H1 (cell line): ENCODE data around the gene LMNTD1. TPM values are rescaled to one million over a fixed set of nuclear protein-coding genes. Genes with fewer than 3 reads are reported as not detected.

Experiments
- CTCF ChIA-PET: fragments of 300-600 bp; sonication (Branson Sonifier 250); formaldehyde crosslinking; loops from one replicate; lab custom pipeline; 2021; ENCODE audit not compliant: partially characterized antibody; lab: Charles Lee
- POLR2A ChIA-PET: fragments of 300-600 bp; sonication (Branson Sonifier 250); formaldehyde crosslinking; loops from one replicate; lab custom pipeline; 2021; ENCODE audit warnings: inconsistent platforms; ENCODE audit not compliant: partially characterized antibody; lab: Charles Lee
- DNase-seq, 2 experiments: peaks; one replicate each; pipeline versions ENCODE4 v3.0.0 to v3.0.0-alpha.2; 2010 to 2022; ENCODE audit warnings: low spot score in 2 of 2, low read depth in 1 of 2, mixed read lengths in 1 of 2
- FAIRE-seq: peaks from 2 replicates; lab custom pipeline; 2011; peaks lifted over from hg19 to GRCh38; lab: Jason Lieb, UNC
- H2AFZ ChIP-seq: 2 replicates; pipeline ENCODE4 v1.8.1; 2012; ENCODE audit warnings: low read length, inconsistent platforms
- H2AK5ac ChIP-seq: 2 replicates; pipeline ENCODE4 v1.6.1; 2013; ENCODE audit warnings: low read depth, low read length
- H2BK120ac ChIP-seq: replicated peaks from 2 replicates; pipeline ENCODE3; 2013; ENCODE audit warnings: low read depth, low read length, inconsistent platforms
- H2BK12ac ChIP-seq: 2 replicates; pipeline ENCODE4 v1.6.1; 2013; ENCODE audit warnings: low read depth, low read length
- H2BK15ac ChIP-seq: 2 replicates; pipeline ENCODE4 v1.6.1; 2013; ENCODE audit warnings: low read length
- H2BK20ac ChIP-seq: 2 replicates; pipeline ENCODE4 v1.6.1; 2013; ENCODE audit warnings: low read length
- H2BK5ac ChIP-seq: 2 replicates; pipeline ENCODE4 v1.6.1; 2013; ENCODE audit warnings: low read depth, low read length
- H3K14ac ChIP-seq: 2 replicates; pipeline ENCODE4 v1.6.1; 2013; ENCODE audit warnings: inconsistent platforms; ENCODE audit not compliant: insufficient read length
- H3K18ac ChIP-seq: 2 replicates; pipeline ENCODE4 v1.6.1; 2013; ENCODE audit warnings: low read length; ENCODE audit errors: extremely low read depth
- H3K23ac ChIP-seq: 2 replicates; pipeline ENCODE4 v1.6.1; 2013; ENCODE audit warnings: inconsistent platforms; ENCODE audit not compliant: insufficient read length
- H3K23me2 ChIP-seq: 2 replicates; pipeline ENCODE4 v1.6.1; 2013; ENCODE audit warnings: low read depth, low read length
- H3K27ac ChIP-seq: 2 replicates; pipeline ENCODE4 v1.6.1; 2011; ENCODE audit warnings: low read depth, low read length, inconsistent platforms
- H3K27me3 ChIP-seq, 4 experiments: replicated peaks in 1 of 4; 1 replicate in 1 of 4; 2 replicates in 3 of 4; pipeline versions ENCODE4 v1.6.1 to v1.8.1; 2011 to 2013; ENCODE audit warnings: low read length in 3 of 4, mild to moderate bottlenecking in 3 of 4, inconsistent platforms in 2 of 4, mixed read lengths in 2 of 4, moderate library complexity in 1 of 4; ENCODE audit not compliant: control insufficient read depth in 3 of 4, insufficient read depth in 3 of 4; ENCODE audit errors: extremely low read depth in 1 of 4
- H3K36me3 ChIP-seq, 4 experiments: 2 replicates each; pipeline versions ENCODE4 v1.6.1 to v1.8.1; 2011 to 2013; ENCODE audit warnings: mild to moderate bottlenecking in 4 of 4, low read length in 3 of 4, moderate library complexity in 2 of 4, control low read depth in 1 of 4, inconsistent platforms in 1 of 4; ENCODE audit not compliant: insufficient read depth in 4 of 4, control insufficient read depth in 2 of 4
- H3K4ac ChIP-seq: replicated peaks from 2 replicates; pipeline ENCODE3; 2013; ENCODE audit warnings: low read length, low read depth, mixed read lengths, inconsistent platforms; ENCODE audit not compliant: insufficient read length
- H3K4me1 ChIP-seq, 4 experiments: replicated peaks in 1 of 4; 1 replicate in 1 of 4; 2 replicates in 3 of 4; pipeline versions ENCODE4 v1.6.1 to v1.8.1; 2011 to 2013; ENCODE audit warnings: low read length in 3 of 4, inconsistent platforms in 2 of 4, mixed read lengths in 1 of 4; ENCODE audit not compliant: insufficient read depth in 4 of 4, control insufficient read depth in 3 of 4
- H3K4me2 ChIP-seq, 2 experiments: 2 replicates each; pipeline versions ENCODE4 v1.6.1 to v1.8.1; 2011 to 2013; ENCODE audit warnings: low read depth in 2 of 2, low read length in 2 of 2, control low read depth in 1 of 2, inconsistent platforms in 1 of 2, mild to moderate bottlenecking in 1 of 2; ENCODE audit not compliant: insufficient read depth in 1 of 2
- H3K4me3 ChIP-seq, 4 experiments: fragments of 200-600, 300-600 bp in 1 of 4; sonication (generic), shearing (Covaris generic), sonication (Bioruptor Twin) in 1 of 4; 2 replicates each; pipeline versions ENCODE4 v1.5.1 to v1.8.1; 2011 to 2016; ENCODE audit warnings: low read length in 4 of 4, low read depth in 3 of 4, control low read depth in 2 of 4, inconsistent platforms in 2 of 4, mild to moderate bottlenecking in 2 of 4, mixed read lengths in 1 of 4, moderate library complexity in 1 of 4; ENCODE audit not compliant: insufficient read depth in 2 of 4; ENCODE audit errors: extremely low read depth in 1 of 4
- H3K56ac ChIP-seq: replicated peaks from 2 replicates; pipeline ENCODE3; 2013; ENCODE audit warnings: low read depth, mild to moderate bottlenecking, mixed read lengths, low read length, inconsistent platforms; ENCODE audit not compliant: insufficient read length
- H3K79me1 ChIP-seq: 2 replicates; pipeline ENCODE4 v1.6.1; 2013; ENCODE audit warnings: low read depth, low read length, control low read depth
- H3K79me2 ChIP-seq, 2 experiments: 2 replicates each; pipeline versions ENCODE4 v1.6.1 to v1.8.1; 2012 to 2013; ENCODE audit warnings: low read length in 2 of 2, mild to moderate bottlenecking in 2 of 2, inconsistent platforms in 1 of 2; ENCODE audit not compliant: insufficient read depth in 2 of 2, control insufficient read depth in 1 of 2
- H3K9ac ChIP-seq, 4 experiments: replicated peaks in 1 of 4; 1 replicate in 1 of 4; 2 replicates in 3 of 4; pipeline versions ENCODE4 v1.6.1 to v1.8.1; 2011 to 2013; ENCODE audit warnings: low read depth in 3 of 4, low read length in 3 of 4, control low read depth in 2 of 4, mild to moderate bottlenecking in 2 of 4, moderate library complexity in 2 of 4, inconsistent platforms in 1 of 4; ENCODE audit errors: extremely low read depth in 1 of 4
- H3K9me3 ChIP-seq, 2 experiments: 2 replicates each; pipeline versions ENCODE4 v1.6.1 to v1.8.1; 2012 to 2013; ENCODE audit warnings: mild to moderate bottlenecking in 2 of 2, moderate library complexity in 2 of 2, control low read depth in 1 of 2, inconsistent platforms in 1 of 2, low read depth in 1 of 2, low read length in 1 of 2, mixed read lengths in 1 of 2; ENCODE audit not compliant: insufficient read depth in 2 of 2
- H4K20me1 ChIP-seq, 2 experiments: replicated peaks in 1 of 2; 2 replicates each; pipeline versions ENCODE3 to v1.8.1; 2011 to 2013; ENCODE audit warnings: inconsistent platforms in 2 of 2, low read length in 2 of 2, mild to moderate bottlenecking in 1 of 2; ENCODE audit not compliant: insufficient read depth in 2 of 2, control insufficient read depth in 1 of 2
- H4K5ac ChIP-seq: 2 replicates; pipeline ENCODE4 v1.6.1; 2013; ENCODE audit warnings: low read length, low read depth, mixed read lengths, inconsistent platforms; ENCODE audit not compliant: insufficient read length
- H4K8ac ChIP-seq: 2 replicates; pipeline ENCODE4 v1.8.0; 2013; ENCODE audit warnings: mild to moderate bottlenecking, moderate library complexity, low read length, inconsistent platforms; ENCODE audit not compliant: insufficient read depth; ENCODE audit errors: extremely low read depth
- H4K91ac ChIP-seq: replicated peaks from 2 replicates; pipeline ENCODE3; 2013; ENCODE audit warnings: low read length, mixed read lengths, inconsistent platforms; ENCODE audit not compliant: insufficient read length
- ASH2L ChIP-seq: fragments of 200-600, 300-600 bp; sonication (generic); IDR thresholded peaks from one replicate; pipeline ENCODE4 v1.7.1; 2017; ENCODE audit warnings: low read length
- BACH1 ChIP-seq: IDR thresholded peaks from 2 replicates; pipeline ENCODE4 v1.6.1; 2012; ENCODE audit warnings: low read length, improper control_type of control experiment
- BCL11A ChIP-seq, 2 experiments: IDR thresholded peaks; one replicate each; pipeline ENCODE4 v1.6.1; 2011; ENCODE audit warnings: low read depth in 2 of 2, low read length in 2 of 2, mild to moderate bottlenecking in 2 of 2
- EGR1 ChIP-seq: IDR thresholded peaks from 2 replicates; pipeline ENCODE4 v1.6.1; 2011; ENCODE audit warnings: low read depth, low read length, borderline replicate concordance
- EP300 ChIP-seq, 2 experiments: IDR thresholded peaks; 1 replicate in 1 of 2; 2 replicates in 1 of 2; pipeline ENCODE4 v1.6.1; 2011 to 2012; ENCODE audit warnings: low read depth in 2 of 2, low read length in 2 of 2, mild to moderate bottlenecking in 2 of 2, borderline replicate concordance in 1 of 2, inconsistent platforms in 1 of 2, moderate library complexity in 1 of 2
- NANOG ChIP-seq: IDR thresholded peaks from 2 replicates; pipeline ENCODE4 v1.6.1; 2011; ENCODE audit warnings: low read length, low read depth, mild to moderate bottlenecking, inconsistent platforms; ENCODE audit not compliant: insufficient read depth, poor library complexity, severe bottlenecking
- NRF1 ChIP-seq: IDR thresholded peaks from 2 replicates; pipeline ENCODE4 v1.6.1; 2011; ENCODE audit warnings: mild to moderate bottlenecking, low read depth, low read length, improper control_type of control experiment
- SIN3A ChIP-seq, 2 experiments: IDR thresholded peaks in 1 of 2; conservative IDR thresholded peaks in 1 of 2; 2 replicates each; pipeline ENCODE4 v1.6.1; 2011 to 2012; ENCODE audit warnings: low read length in 2 of 2, improper control_type of control experiment in 1 of 2, low read depth in 1 of 2, mild to moderate bottlenecking in 1 of 2
- SP1 ChIP-seq: IDR thresholded peaks from 2 replicates; pipeline ENCODE4 v1.6.1; 2011; ENCODE audit warnings: low read depth, low read length
- SP2 ChIP-seq: IDR thresholded peaks from 2 replicates; pipeline ENCODE4 v1.6.1; 2012; ENCODE audit warnings: mild to moderate bottlenecking, low read length, inconsistent platforms
- SRF ChIP-seq: IDR thresholded peaks from 2 replicates; pipeline ENCODE4 v1.6.1; 2011; ENCODE audit warnings: mild to moderate bottlenecking, low read depth, low read length, moderate library complexity
- TBP ChIP-seq: IDR thresholded peaks from 2 replicates; pipeline ENCODE4 v1.6.1; 2011; ENCODE audit warnings: low read depth, low read length, improper control_type of control experiment
- TCF12 ChIP-seq: IDR thresholded peaks from 2 replicates; pipeline ENCODE4 v1.6.1; 2011; ENCODE audit warnings: low read depth, mild to moderate bottlenecking, low read length
- WGBS, 2 experiments: shearing (Covaris generic) in 1 of 2; methylation state at CpG; one replicate each; pipeline versions ENCODE4 v1.1.6 to v1.1.7; 2013 to 2015; ENCODE audit warnings: low lambda C conversion rate in 2 of 2, mixed read lengths in 2 of 2, inconsistent platforms in 1 of 2, low coverage in 1 of 2, missing lambda C conversion rate in 1 of 2; ENCODE audit not compliant: insufficient replicate concordance in 2 of 2, insufficient coverage in 1 of 2, insufficient read length in 1 of 2; ENCODE audit errors: extremely low coverage in 1 of 2, missing lambda C conversion rate in 1 of 2; 5-methylcytosine and 5-hydroxymethylcytosine counted together
- polyA plus RNA-seq, 7 experiments: library from polyadenylated mRNA; depleted of rRNA in 3 of 7; stranded (reverse) in 5 of 7; unstranded in 2 of 7; fragments of >200 nt in 5 of 7; fragments of 200-250 nt in 2 of 7; gene quantifications; 1 replicate in 5 of 7; 2 replicates in 1 of 7; 4 replicates in 1 of 7; pipeline versions ENCODE4 v1.2.1 to v1.2.3, GENCODE V29; 2011 to 2013; ENCODE audit warnings: missing spikeins in 2 of 7, mixed read lengths in 2 of 7
- total RNA-seq: library from RNA; stranded (reverse); fragmentation: NEBNext Ultra II Directional; extraction: Animal tissue kit (Norgen Biotek cat#: 25700); gene quantifications from 2 replicates; pipeline ENCODE4 v1.2.1, GENCODE V29; 2021

Gene LMNTD1
- total and polyA plus RNA-seq, 2 of the 8 experiments (the other 6 are each of a cell fraction or from before 2014, with no cell fraction given): not detected

DNA sequence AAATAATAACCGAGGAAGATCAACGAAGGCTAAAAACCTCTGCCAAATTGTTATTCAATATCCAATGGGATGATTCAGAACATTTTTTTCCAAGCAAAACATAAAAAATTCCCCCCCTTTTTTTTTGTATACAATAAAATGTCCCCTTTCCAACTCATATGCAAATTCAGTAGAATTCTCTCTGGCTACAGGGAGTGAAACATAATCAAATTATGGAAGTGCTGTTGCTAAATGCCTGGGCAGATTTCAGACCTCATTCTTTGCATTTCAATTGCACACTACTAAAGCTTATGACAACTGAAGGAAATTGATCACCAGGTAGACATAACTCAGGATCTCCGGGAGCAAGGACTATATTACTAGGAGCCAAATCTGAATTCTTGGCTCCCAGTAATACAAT, 51.0 kb downstream of the LMNTD1 start:
- H2BK5ac ChIP-seq: no peak overlapping the region
- H4K5ac ChIP-seq: no peak overlapping the region
- no peak overlapping the region for H3K4me2 ChIP-seq
- no peak overlapping the region for H3K23ac ChIP-seq
- no peak overlapping the region for H2BK20ac ChIP-seq
- no peak overlapping the region for H3K4ac ChIP-seq
- no peaks in the 10 kb centered on the region for H3K27me3 ChIP-seq
- H4K8ac ChIP-seq: no peak overlapping the region
- no peak overlapping the region for H2AFZ ChIP-seq
- H3K9ac ChIP-seq: no peak overlapping the region
- no peak overlapping the region for H2AK5ac ChIP-seq
- H4K20me1 ChIP-seq: no peaks in the 10 kb centered on the region
- H2BK15ac ChIP-seq: no peak overlapping the region
- 76% methylated on average over 3 of the region's 3 CpGs; no CpG with 5 or more reads in 1 of the 2 experiments for WGBS, 2 experiments
- H3K18ac ChIP-seq: no peak overlapping the region
- no peak overlapping the region for H3K4me3 ChIP-seq
- TF ChIP-seq SP2 (no peak), SRF (no peak), TCF12 (no peak), EP300 (IDR thresholded peaks at IDR 0.05; ENCODE audit: borderline replicate concordance in 1 of 2, low read depth in 2 of 2, low read length in 2 of 2) (no peak), SIN3A (conservative IDR thresholded peaks at IDR 0.05 in 1 of 2, IDR thresholded peaks at IDR 0.05 in 1 of 2; ENCODE audit: low read depth in 1 of 2, low read length in 2 of 2) (no peak), NANOG (no peak), ASH2L (no peak), NRF1 (no peak), TBP (no peak), SP1 (no peak), BACH1 (no peak), BCL11A (IDR thresholded peaks at IDR 0.05; ENCODE audit: low read depth in 2 of 2, low read length in 2 of 2) (no peak), EGR1 (no peak)
- TF ChIP-seq, all 59 proteins: peak for 0
- DNase-seq (no peak), FAIRE-seq (no peak)
- no peak overlapping the region for H2BK120ac ChIP-seq
- H3K79me2 ChIP-seq: no peaks in the 10 kb centered on the region
- H3K27ac ChIP-seq: no peak overlapping the region
- no peaks in the 10 kb centered on the region for H3K4me1 ChIP-seq
- no peak overlapping the region for H4K91ac ChIP-seq
- no peak overlapping the region for H2BK12ac ChIP-seq
- H3K36me3 ChIP-seq: no peaks in the 10 kb centered on the region
- POLR2A ChIA-PET: no interaction called here
- H3K56ac ChIP-seq: no peak overlapping the region
- no peak overlapping the region for H3K14ac ChIP-seq
- H3K23me2 ChIP-seq: no peaks in the 10 kb centered on the region
- CTCF ChIA-PET: no interaction called here
- H3K79me1 ChIP-seq: no peaks in the 10 kb centered on the region
- no peaks in the 10 kb centered on the region for H3K9me3 ChIP-seq
